IMR-90 (cell line): ENCODE data around the gene POM121L2. TPM values are rescaled to one million over a fixed set of nuclear protein-coding genes. Genes with fewer than 3 reads are reported as not detected.

Experiments used
- ATAC-seq: fragments of 200-7000 bp; cut with Tn5 transposase; 2 replicates; pipeline ENCODE4 v1.9.1; 2020; ENCODE audit warnings: low read depth, mild to moderate bottlenecking, moderate library complexity
- BruUV-seq: library from RNA; stranded (reverse); fragments of 400-500 nt; replicated peaks from 2 replicates; lab custom pipeline; 2021; lab: Mats Ljungman, UMichigan
- CTCF ChIA-PET: fragments of 300-600 bp; formaldehyde crosslinking; extraction: SDS; loops from one replicate; lab custom pipeline; 2021; ENCODE audit warnings: antibody characterized with exemption; lab: Yijun Ruan, JAX
- POLR2A ChIA-PET: fragments of 300-600 bp; sonication (Branson Sonifier 250); formaldehyde crosslinking; loops from one replicate; lab custom pipeline; 2022; ENCODE audit warnings: antibody characterized with exemption; ENCODE audit not compliant: unreplicated experiment; lab: Charles Lee
- DNase-seq: peaks from one replicate; pipeline ENCODE4 v3.0.0; 2013
- H2AFZ ChIP-seq: replicated peaks from 2 replicates; pipeline ENCODE3; 2013; ENCODE audit warnings: low read length, mild to moderate bottlenecking; ENCODE audit not compliant: poor library complexity
- H2AK5ac ChIP-seq: 2 replicates; pipeline ENCODE4 v1.6.1; 2013; ENCODE audit warnings: low read depth, low read length, inconsistent platforms
- H2AK9ac ChIP-seq: replicated peaks from 2 replicates; pipeline ENCODE3; 2013; ENCODE audit warnings: mild to moderate bottlenecking, low read depth, low read length, moderate library complexity; ENCODE audit not compliant: poor library complexity
- H2BK120ac ChIP-seq: 2 replicates; pipeline ENCODE4 v1.6.1; 2013; ENCODE audit warnings: low read depth, low read length, inconsistent platforms
- H2BK15ac ChIP-seq: 3 replicates; pipeline ENCODE4 v1.6.1; 2013; ENCODE audit warnings: low read depth, low read length, inconsistent platforms
- H2BK20ac ChIP-seq: 2 replicates; pipeline ENCODE4 v1.6.1; 2013; ENCODE audit warnings: low read depth, mild to moderate bottlenecking, inconsistent platforms, low read length, moderate library complexity
- H2BK5ac ChIP-seq: 2 replicates; pipeline ENCODE4 v1.6.1; 2013; ENCODE audit warnings: mild to moderate bottlenecking, low read depth, low read length, inconsistent platforms; ENCODE audit not compliant: poor library complexity, severe bottlenecking
- H3K14ac ChIP-seq: replicated peaks from 2 replicates; pipeline ENCODE4 v1.6.1; 2013; ENCODE audit warnings: low read depth, low read length, inconsistent platforms
- H3K18ac ChIP-seq: 2 replicates; pipeline ENCODE4 v1.6.1; 2013; ENCODE audit warnings: low read depth, low read length, control low read depth
- H3K23ac ChIP-seq: 2 replicates; pipeline ENCODE4 v1.6.1; 2013; ENCODE audit warnings: low read depth, low read length, inconsistent platforms
- H3K27ac ChIP-seq: 2 replicates; pipeline ENCODE4 v1.5.1; 2013; ENCODE audit warnings: mild to moderate bottlenecking, control low read depth, low read length; ENCODE audit not compliant: insufficient read depth
- H3K27me3 ChIP-seq: 2 replicates; pipeline ENCODE4 v1.6.1; 2013; ENCODE audit warnings: low read length; ENCODE audit not compliant: control insufficient read depth, insufficient read depth
- H3K36me3 ChIP-seq: 2 replicates; pipeline ENCODE4 v1.6.1; 2013; ENCODE audit warnings: low read length, mixed read lengths; ENCODE audit not compliant: control insufficient read depth, insufficient read depth
- H3K4ac ChIP-seq: 2 replicates; pipeline ENCODE4 v1.6.1; 2013; ENCODE audit warnings: low read depth, low read length, inconsistent platforms
- H3K4me1 ChIP-seq: 2 replicates; pipeline ENCODE4 v1.6.1; 2013; ENCODE audit warnings: low read length, mixed read lengths; ENCODE audit not compliant: control insufficient read depth, insufficient read depth
- H3K4me2 ChIP-seq: 2 replicates; pipeline ENCODE4 v1.6.1; 2013; ENCODE audit warnings: low read depth, mild to moderate bottlenecking, control low read depth, low read length, moderate library complexity
- H3K4me3 ChIP-seq: 2 replicates; pipeline ENCODE4 v1.5.1; 2013; ENCODE audit warnings: low read depth, mild to moderate bottlenecking, control low read depth, low read length, moderate library complexity; ENCODE audit not compliant: insufficient read depth
- H3K56ac ChIP-seq: 2 replicates; pipeline ENCODE4 v1.6.1; 2013; ENCODE audit warnings: low read length, inconsistent platforms; ENCODE audit not compliant: insufficient read depth; ENCODE audit errors: extremely low read depth
- H3K79me1 ChIP-seq, 2 experiments: 2 replicates each; pipeline ENCODE4 v1.6.1; 2013; ENCODE audit warnings: low read length in 2 of 2, inconsistent platforms in 1 of 2, low read depth in 1 of 2
- H3K9ac ChIP-seq: 2 replicates; pipeline ENCODE4 v1.6.1; 2013; ENCODE audit warnings: low read depth, low read length, control low read depth
- H3K9me1 ChIP-seq: 2 replicates; pipeline ENCODE4 v1.6.1; 2013; ENCODE audit warnings: low read length, inconsistent platforms; ENCODE audit not compliant: insufficient read depth
- H3K9me3 ChIP-seq: 2 replicates; pipeline ENCODE4 v1.6.1; 2013; ENCODE audit warnings: low read length; ENCODE audit not compliant: control insufficient read depth, insufficient read depth
- H4K20me1 ChIP-seq: 2 replicates; pipeline ENCODE4 v1.6.1; 2013; ENCODE audit warnings: low read length, inconsistent platforms; ENCODE audit not compliant: insufficient read depth
- H4K5ac ChIP-seq: 2 replicates; pipeline ENCODE4 v1.6.1; 2013; ENCODE audit warnings: mild to moderate bottlenecking, low read depth, low read length, control low read depth
- H4K8ac ChIP-seq, 2 experiments: 2 replicates each; pipeline ENCODE4 v1.6.1; 2013; ENCODE audit warnings: low read depth in 2 of 2, low read length in 2 of 2, control low read depth in 1 of 2, inconsistent platforms in 1 of 2
- H4K91ac ChIP-seq: 2 replicates; pipeline ENCODE4 v1.6.1; 2013; ENCODE audit warnings: low read depth, low read length, inconsistent platforms; ENCODE audit not compliant: insufficient read depth
- CHD1 ChIP-seq: IDR thresholded peaks from 2 replicates; pipeline ENCODE4 v1.6.1; 2012; ENCODE audit warnings: low read depth, low read length, improper control_type of control experiment
- FOS ChIP-seq: fragments of 150-350 bp; IDR thresholded peaks from 2 replicates; pipeline ENCODE4 v1.6.1; 2016; ENCODE audit warnings: low read depth, low read length
- MAFK ChIP-seq: IDR thresholded peaks from 2 replicates; pipeline ENCODE4 v1.6.1; 2012; ENCODE audit warnings: low read depth, low read length, improper control_type of control experiment
- MAZ ChIP-seq: IDR thresholded peaks from 2 replicates; pipeline ENCODE4 v1.6.1; 2012; ENCODE audit warnings: low read depth, mild to moderate bottlenecking, low read length, improper control_type of control experiment, moderate library complexity, borderline replicate concordance
- MXI1 ChIP-seq: IDR thresholded peaks from 2 replicates; pipeline ENCODE4 v1.6.1; 2012; ENCODE audit warnings: low read depth, mild to moderate bottlenecking, low read length, moderate library complexity, borderline replicate concordance
- POLR2A ChIP-seq: IDR thresholded peaks from 2 replicates; pipeline ENCODE4 v1.6.1; 2012; ENCODE audit warnings: mild to moderate bottlenecking, low read depth, low read length
- RCOR1 ChIP-seq: IDR thresholded peaks from 2 replicates; pipeline ENCODE4 v1.6.1; 2012; ENCODE audit warnings: mild to moderate bottlenecking, low read length, improper control_type of control experiment; ENCODE audit not compliant: insufficient replicate concordance
- USF2 ChIP-seq: fragments of 150-350 bp; IDR thresholded peaks from 2 replicates; pipeline ENCODE4 v1.6.1; 2017; ENCODE audit warnings: mild to moderate bottlenecking, antibody characterized with exemption, low read length, low read depth
- WGBS, 2 experiments: methylation state at CpG; one replicate each; pipeline versions ENCODE4 v1.1.5 to v1.1.7; 2013; ENCODE audit warnings: missing lambda C conversion rate in 2 of 2; ENCODE audit not compliant: insufficient read length in 1 of 2; ENCODE audit errors: extremely low coverage in 2 of 2; 5-methylcytosine and 5-hydroxymethylcytosine counted together
- dilution Hi-C: fragments of 300-500 bp; cut with HindIII; formaldehyde crosslinking; loops from one replicate; pipeline ENCODE4 v1.14.3; 2018; ENCODE audit warnings: low sequenced_read_pairs; ENCODE audit not compliant: unreplicated experiment
- in situ Hi-C: fragments of 300-500 bp; cut with MboI; formaldehyde crosslinking; loops from 3 replicates; pipeline ENCODE4 v1.14.3; 2019; ENCODE audit warnings: low sequenced_read_pairs, inconsistent platforms, mixed read lengths
- intact Hi-C: fragments of 100-400 bp; cut with micrococcal nuclease; formaldehyde crosslinking; loops from 2 replicates; pipeline ENCODE4 v1.10.0; 2022
- polyA plus RNA-seq, 3 experiments: library from polyadenylated mRNA; depleted of rRNA; stranded (reverse); fragments of >200 nt; gene quantifications; 2 replicates each; pipeline ENCODE4 v1.2.3, GENCODE V29; 2012; ENCODE audit warnings: low replicate concordance in 1 of 3
- total RNA-seq: library from RNA; depleted of rRNA; stranded (reverse); fragments of >200 nt; gene quantifications from 2 replicates; pipeline ENCODE4 v1.2.3, GENCODE V29; 2012
- TF ChIP-seq, protein P1 (sequence below): conservative IDR thresholded peaks from 2 replicates; pipeline ENCODE4 v1.5.1; 2012; ENCODE audit warnings: mild to moderate bottlenecking, low read depth, low read length, improper control_type of control experiment

Gene POM121L2
- total and polyA plus RNA-seq, 2 of the 4 experiments (the other 2 are of a cell fraction) = not detected

GRCh38 chr6:27327023-27327738 lies 15.1 kb upstream of the POM121L2 start:
- no peak overlapping the region for H2AFZ ChIP-seq
- no peak overlapping the region for H3K14ac ChIP-seq
- in situ Hi-C loops = no loop called here
- TF ChIP-seq POLR2A = no peak
- TF ChIP-seq FOS = no peak
- no peak for TF ChIP-seq RCOR1
- TF ChIP-seq, protein P1, sequence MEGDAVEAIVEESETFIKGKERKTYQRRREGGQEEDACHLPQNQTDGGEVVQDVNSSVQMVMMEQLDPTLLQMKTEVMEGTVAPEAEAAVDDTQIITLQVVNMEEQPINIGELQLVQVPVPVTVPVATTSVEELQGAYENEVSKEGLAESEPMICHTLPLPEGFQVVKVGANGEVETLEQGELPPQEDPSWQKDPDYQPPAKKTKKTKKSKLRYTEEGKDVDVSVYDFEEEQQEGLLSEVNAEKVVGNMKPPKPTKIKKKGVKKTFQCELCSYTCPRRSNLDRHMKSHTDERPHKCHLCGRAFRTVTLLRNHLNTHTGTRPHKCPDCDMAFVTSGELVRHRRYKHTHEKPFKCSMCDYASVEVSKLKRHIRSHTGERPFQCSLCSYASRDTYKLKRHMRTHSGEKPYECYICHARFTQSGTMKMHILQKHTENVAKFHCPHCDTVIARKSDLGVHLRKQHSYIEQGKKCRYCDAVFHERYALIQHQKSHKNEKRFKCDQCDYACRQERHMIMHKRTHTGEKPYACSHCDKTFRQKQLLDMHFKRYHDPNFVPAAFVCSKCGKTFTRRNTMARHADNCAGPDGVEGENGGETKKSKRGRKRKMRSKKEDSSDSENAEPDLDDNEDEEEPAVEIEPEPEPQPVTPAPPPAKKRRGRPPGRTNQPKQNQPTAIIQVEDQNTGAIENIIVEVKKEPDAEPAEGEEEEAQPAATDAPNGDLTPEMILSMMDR = no peak
- no peak for TF ChIP-seq MAZ
- no peak for TF ChIP-seq MAFK
- no peak for TF ChIP-seq USF2
- no peak for TF ChIP-seq MXI1
- no peak for TF ChIP-seq CHD1
- H3K9ac ChIP-seq = no peak overlapping the region
- no peak overlapping the region for H2BK20ac ChIP-seq
- H3K9me1 ChIP-seq = no peaks in the 10 kb centered on the region
- WGBS, 2 experiments = no CpG with 5 or more reads among the region's 1 CpG
- no peak overlapping the region for H3K4ac ChIP-seq
- H2AK5ac ChIP-seq = no peak overlapping the region
- dilution Hi-C loops = no loop called here
- H2AK9ac ChIP-seq = no peak overlapping the region
- no peaks in the 10 kb centered on the region for H4K20me1 ChIP-seq
- H3K36me3 ChIP-seq = no peaks in the 10 kb centered on the region
- H3K56ac ChIP-seq = no peak overlapping the region
- H3K27ac ChIP-seq = no peak overlapping the region
- no peak overlapping the region for H4K8ac ChIP-seq
- BruUV-seq = no TSS peak
- intact Hi-C loops = no loop called here
- no peak overlapping the region for H3K23ac ChIP-seq
- no peak overlapping the region for H4K5ac ChIP-seq
- no peak overlapping the region for H3K4me2 ChIP-seq
- no peak overlapping the region for H2BK5ac ChIP-seq
- no peak overlapping the region for H2BK120ac ChIP-seq
- H3K9me3 ChIP-seq = no peaks in the 10 kb centered on the region
- H2BK15ac ChIP-seq = no peak overlapping the region
- no peaks in the 10 kb centered on the region for H3K79me1 ChIP-seq
- H3K4me3 ChIP-seq = no peak overlapping the region
- DNase-seq (no peak), ATAC-seq (no peak)
- H4K91ac ChIP-seq = no peak overlapping the region
- H3K4me1 ChIP-seq = no peaks in the 10 kb centered on the region
- H3K18ac ChIP-seq = no peak overlapping the region
- H3K27me3 ChIP-seq = no peaks in the 10 kb centered on the region
- ChIA-PET POLR2A (no interaction called here), CTCF (no interaction called here)
